Fibroblast of the aortic adventitia (primary cell): ENCODE data around the gene ADGRB3. TPM values are rescaled to one million over a fixed set of nuclear protein-coding genes. Genes with fewer than 3 reads are reported as not detected.

Experiments used
- DNase-seq: peaks from one replicate; pipeline ENCODE4 v3.0.0-alpha.2; 2010; ENCODE audit warnings: low read depth
- H3K4me3 ChIP-seq: 2 replicates; pipeline ENCODE4 v1.5.1; 2011; ENCODE audit warnings: low read depth, mild to moderate bottlenecking, control low read depth, low read length, moderate library complexity
- total RNA-seq: library from RNA; depleted of rRNA; stranded (reverse); fragments of >200 nt; gene quantifications from 2 replicates; pipeline ENCODE4 v1.2.3, GENCODE V29; 2012; ENCODE audit warnings: low replicate concordance
- TF ChIP-seq, protein P1 (sequence below): IDR thresholded peaks from 2 replicates; pipeline ENCODE4 v1.5.1; 2011; ENCODE audit warnings: mild to moderate bottlenecking, low read length, control low read depth, inconsistent platforms; ENCODE audit not compliant: insufficient read depth

ADGRB3 gene
- total RNA-seq, 1 donor, result 1.4 TPM

DNA sequence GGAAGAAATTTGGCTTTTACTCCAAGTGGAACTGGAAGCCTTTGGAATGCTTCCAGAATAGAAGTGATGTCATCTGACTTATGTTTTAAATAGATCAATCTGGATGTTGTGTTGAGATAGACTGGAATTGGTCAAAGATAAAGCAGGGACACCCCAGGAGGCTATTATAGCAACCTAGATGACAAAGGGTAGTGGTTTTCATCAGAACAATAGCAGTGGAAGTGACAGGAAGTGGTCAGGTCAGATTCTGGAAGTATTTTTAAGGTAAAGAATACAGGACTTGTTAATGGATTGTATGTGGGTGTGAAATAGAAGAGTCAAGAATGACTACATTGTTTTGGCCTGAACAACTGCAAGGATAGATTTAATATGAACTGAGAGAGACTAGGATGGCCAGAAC is 191.4 kb downstream of the ADGRB3 start:
- no peak for DNase-seq
- TF ChIP-seq, protein P1, sequence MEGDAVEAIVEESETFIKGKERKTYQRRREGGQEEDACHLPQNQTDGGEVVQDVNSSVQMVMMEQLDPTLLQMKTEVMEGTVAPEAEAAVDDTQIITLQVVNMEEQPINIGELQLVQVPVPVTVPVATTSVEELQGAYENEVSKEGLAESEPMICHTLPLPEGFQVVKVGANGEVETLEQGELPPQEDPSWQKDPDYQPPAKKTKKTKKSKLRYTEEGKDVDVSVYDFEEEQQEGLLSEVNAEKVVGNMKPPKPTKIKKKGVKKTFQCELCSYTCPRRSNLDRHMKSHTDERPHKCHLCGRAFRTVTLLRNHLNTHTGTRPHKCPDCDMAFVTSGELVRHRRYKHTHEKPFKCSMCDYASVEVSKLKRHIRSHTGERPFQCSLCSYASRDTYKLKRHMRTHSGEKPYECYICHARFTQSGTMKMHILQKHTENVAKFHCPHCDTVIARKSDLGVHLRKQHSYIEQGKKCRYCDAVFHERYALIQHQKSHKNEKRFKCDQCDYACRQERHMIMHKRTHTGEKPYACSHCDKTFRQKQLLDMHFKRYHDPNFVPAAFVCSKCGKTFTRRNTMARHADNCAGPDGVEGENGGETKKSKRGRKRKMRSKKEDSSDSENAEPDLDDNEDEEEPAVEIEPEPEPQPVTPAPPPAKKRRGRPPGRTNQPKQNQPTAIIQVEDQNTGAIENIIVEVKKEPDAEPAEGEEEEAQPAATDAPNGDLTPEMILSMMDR, result no peak
- H3K4me3 ChIP-seq, result no peak overlapping the region

DNA sequence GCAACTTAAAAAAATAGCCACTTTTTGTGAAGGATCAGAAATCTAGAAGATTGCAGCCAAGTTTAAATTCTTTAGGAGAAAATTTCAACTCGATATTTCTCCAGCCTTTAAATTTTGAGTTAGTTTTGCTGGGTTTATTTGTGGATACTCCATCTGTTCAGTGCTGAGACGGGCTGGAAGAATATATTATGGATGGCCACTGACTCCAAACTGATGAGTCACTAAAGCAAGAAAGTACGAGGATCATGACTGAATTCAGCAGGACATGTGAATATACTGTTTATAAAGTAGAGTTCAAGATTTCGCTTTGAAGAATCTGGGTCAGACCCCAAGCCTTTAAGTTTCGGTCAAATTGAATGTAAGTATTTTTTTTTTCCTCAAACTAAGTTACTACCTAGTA is 199.5 kb downstream of the ADGRB3 start:
- DNase-seq, result no peak
- no peak overlapping the region for H3K4me3 ChIP-seq
- TF ChIP-seq, protein P1, result no peak

DNA sequence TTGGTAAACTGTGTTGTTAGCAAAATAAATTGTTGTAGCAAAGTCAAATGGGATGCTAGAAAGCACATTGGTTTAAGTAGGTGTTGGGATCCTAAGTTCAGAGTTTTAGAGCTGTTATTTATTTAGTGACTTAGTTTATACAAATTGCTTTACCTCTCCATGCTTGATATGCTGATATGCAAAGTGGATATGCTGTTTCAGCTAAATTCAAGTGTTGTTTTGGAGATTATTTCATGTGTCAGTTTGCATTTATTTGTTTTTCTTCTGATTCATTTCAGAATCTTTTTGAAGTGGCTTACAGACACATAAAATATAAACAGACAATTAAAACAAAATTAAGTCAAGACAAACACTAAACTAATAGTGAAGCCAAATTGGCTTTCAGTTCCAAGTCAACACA is 203.5 kb downstream of the ADGRB3 start:
- H3K4me3 ChIP-seq, result no peak overlapping the region
- no peak for DNase-seq
- TF ChIP-seq, protein P1, result no peak

DNA sequence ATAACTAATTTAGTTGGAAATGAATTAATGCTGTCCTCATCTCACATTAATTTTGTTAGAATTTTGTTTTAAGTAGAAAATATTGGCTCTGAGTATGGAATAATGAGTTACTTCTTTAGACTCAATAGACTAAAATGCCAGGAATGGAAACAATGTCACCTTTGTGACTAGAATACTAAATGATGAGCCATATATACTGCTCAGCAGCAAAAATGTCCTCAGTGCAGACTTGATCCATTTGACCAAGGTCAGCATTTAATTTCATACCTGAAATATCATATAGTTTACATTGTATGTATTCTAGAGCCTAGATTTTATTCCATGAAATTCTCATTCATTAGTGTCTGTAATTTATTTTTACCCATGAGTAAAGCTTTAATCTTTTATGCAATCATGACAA is 217.7 kb downstream of the ADGRB3 start:
- no peak for DNase-seq
- TF ChIP-seq, protein P1, result no peak

DNA sequence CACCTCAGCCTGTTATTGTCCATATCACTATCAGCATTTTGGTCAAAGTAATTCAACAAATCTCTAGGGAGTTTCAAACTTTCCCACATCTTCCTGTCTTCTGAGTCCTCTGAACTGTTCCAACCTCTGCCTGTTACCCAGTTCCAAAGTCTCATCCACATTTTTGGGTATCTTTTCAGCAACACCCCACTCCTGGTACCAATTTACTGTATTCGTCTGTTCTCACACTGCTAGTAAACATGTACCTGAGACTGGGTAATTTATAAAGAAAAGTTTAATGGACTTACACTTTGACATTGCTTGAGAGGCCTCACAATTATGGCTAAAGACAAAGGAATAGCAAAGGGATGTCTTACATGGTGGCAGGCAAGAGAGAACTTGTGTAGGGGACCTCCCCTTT is 224.2 kb downstream of the ADGRB3 start:
- no peak overlapping the region for H3K4me3 ChIP-seq
- TF ChIP-seq, protein P1, result no peak
- no peak for DNase-seq

More for the DNA sequence above, 217.7 kb downstream of the ADGRB3 start:
- H3K4me3 ChIP-seq, result no peak overlapping the region

DNA sequence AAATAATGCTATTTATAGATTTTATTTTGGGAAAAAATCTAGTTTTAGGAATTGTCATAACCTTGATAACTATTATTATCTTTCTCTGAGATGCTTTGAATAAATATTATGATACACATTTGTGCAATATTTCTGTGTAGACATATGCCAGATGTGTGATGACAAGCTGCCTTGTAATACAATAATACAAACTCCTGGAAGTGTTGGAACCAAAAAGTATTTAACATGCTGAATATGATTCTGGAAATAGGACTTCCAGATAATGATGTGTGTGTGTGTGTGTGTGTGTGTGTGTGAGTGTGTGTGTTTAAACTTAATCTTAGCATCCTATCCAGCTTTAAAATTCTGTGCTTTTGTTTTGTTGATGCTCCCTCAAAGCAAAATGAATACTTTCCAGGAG is 233.6 kb downstream of the ADGRB3 start:
- no peak overlapping the region for H3K4me3 ChIP-seq
- DNase-seq, result no peak
- TF ChIP-seq, protein P1, result no peak

DNA sequence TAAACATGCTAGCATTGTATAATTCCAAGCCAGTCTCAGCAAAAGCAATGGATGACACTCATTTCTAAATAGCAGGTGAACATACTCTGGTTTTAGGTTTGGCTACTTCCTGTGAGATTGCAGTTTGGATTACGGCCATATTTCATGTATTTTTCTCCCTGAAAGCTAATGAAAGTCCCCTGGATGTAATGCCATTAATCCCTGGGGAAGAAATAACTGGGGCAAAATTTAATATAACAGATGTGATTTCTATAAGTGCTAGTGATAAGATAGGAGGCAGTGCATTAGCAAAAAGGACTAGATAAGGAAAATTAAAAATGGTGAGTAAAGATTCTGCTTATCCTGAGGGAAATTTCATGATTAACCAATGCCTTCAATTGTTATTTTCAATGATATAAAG is 238.2 kb downstream of the ADGRB3 start:
- TF ChIP-seq, protein P1, result no peak

More for the DNA sequence above, 238.2 kb downstream of the ADGRB3 start:
- no peak for DNase-seq
- no peak overlapping the region for H3K4me3 ChIP-seq
